ENCODE results near the gene PDK4. TPM values are rescaled to one million over a fixed set of nuclear protein-coding genes. Genes with fewer than 3 reads are reported as not detected.

The PDK4 gene
- total and polyA plus RNA-seq, 2 of the 13 experiments (the other 11 are each of a cell fraction or from before 2014, with no cell fraction given), result 0.04 TPM; not detected in 1

- ChIA-PET CTCF (ENCODE audit: low intra/inter-chr PET ratio, low total read pairs) (no interaction called here), POLR2A (no interaction called here)
- in situ Hi-C loops (cut with HindIII; ENCODE audit: extremely low pct_ligation_motif_present, low pct_unique_long_range_greater_than_20kb), result no loop called here
- Histone ChIP-seq H3K27me3 (ENCODE audit: control insufficient read depth in 1 of 2, insufficient read depth in 2 of 2, low read length in 2 of 2) (peaks cover 0 to 2% of the 10 kb centered on the region in 2 experiments; a peak in 1 of 5 replicates), H3K4me1 (ENCODE audit: insufficient read depth, low read length) (no peaks in the 10 kb centered on the region), H3K36me3 (replicated peaks in 1 of 2; ENCODE audit: control insufficient read depth in 1 of 2, insufficient read depth in 2 of 2, low read length in 2 of 2) (no peaks in the 10 kb centered on the region), H3K79me2 (ENCODE audit: insufficient read depth, low read length) (no peaks in the 10 kb centered on the region), H4K20me1 (ENCODE audit: insufficient read depth, low read length) (no peaks in the 10 kb centered on the region), H3K9ac (ENCODE audit: insufficient read depth, low read depth, low read length) (no peak overlapping the region), H2AFZ (ENCODE audit: low read length) (no peak overlapping the region), H3K27ac (ENCODE audit: extremely low read length, insufficient read depth, low read length) (no peak overlapping the region), H3K4me3 (replicated peaks in 1 of 3; ENCODE audit: insufficient read depth in 1 of 3, low read depth in 2 of 3, low read length in 3 of 3) (no peak overlapping the region), H3K4me2 (ENCODE audit: low read depth, low read length) (no peak overlapping the region), H3K9me3 (ENCODE audit: low read length) (no peaks in the 10 kb centered on the region)
- no TSS peak for BruUV-seq (replicated peaks)
- TF ChIP-seq PAX8 (CRISPR knock-in tag; IDR thresholded peaks at IDR 0.05; ENCODE audit: borderline replicate concordance) (no peak), ZFY (CRISPR knock-in tag; IDR thresholded peaks at IDR 0.05) (no peak), ZNF777 (CRISPR knock-in tag; IDR thresholded peaks at IDR 0.05) (no peak), POLR2G (IDR thresholded peaks at IDR 0.05; ENCODE audit: low read depth, low read length) (no peak), ZKSCAN1 (IDR thresholded peaks at IDR 0.05; ENCODE audit: low read length) (no peak), KLF12 (CRISPR knock-in tag; IDR thresholded peaks at IDR 0.05; ENCODE audit: borderline replicate concordance) (no peak), ZBTB20 (CRISPR knock-in tag; IDR thresholded peaks at IDR 0.05; ENCODE audit: borderline replicate concordance, low read depth) (no peak), ZNF292 (CRISPR knock-in tag; IDR thresholded peaks at IDR 0.05; ENCODE audit: borderline replicate concordance, low read depth) (no peak), RCOR2 (CRISPR knock-in tag; IDR thresholded peaks at IDR 0.05) (no peak), DMAP1 (CRISPR knock-in tag; IDR thresholded peaks at IDR 0.05) (no peak), ZNF329 (CRISPR knock-in tag; IDR thresholded peaks at IDR 0.05; ENCODE audit: low read depth) (no peak)
- TF ChIP-seq, protein P1, sequence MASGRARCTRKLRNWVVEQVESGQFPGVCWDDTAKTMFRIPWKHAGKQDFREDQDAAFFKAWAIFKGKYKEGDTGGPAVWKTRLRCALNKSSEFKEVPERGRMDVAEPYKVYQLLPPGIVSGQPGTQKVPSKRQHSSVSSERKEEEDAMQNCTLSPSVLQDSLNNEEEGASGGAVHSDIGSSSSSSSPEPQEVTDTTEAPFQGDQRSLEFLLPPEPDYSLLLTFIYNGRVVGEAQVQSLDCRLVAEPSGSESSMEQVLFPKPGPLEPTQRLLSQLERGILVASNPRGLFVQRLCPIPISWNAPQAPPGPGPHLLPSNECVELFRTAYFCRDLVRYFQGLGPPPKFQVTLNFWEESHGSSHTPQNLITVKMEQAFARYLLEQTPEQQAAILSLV (CRISPR knock-in tag; IDR thresholded peaks at IDR 0.05; ENCODE audit: borderline replicate concordance), result no peak
- WGBS (ENCODE audit: low lambda C conversion rate), result 0% methylated on average over 2 of the region's 2 CpGs
- DNase-seq (ENCODE audit: low spot score), result no peak
- no peak for ATAC-seq
- intact Hi-C loops (cut with micrococcal nuclease; ENCODE audit: unreplicated experiment), result no loop called here
- FAIRE-seq, result no peak
Observed at GRCh38 chr7:95636140-95636940, 40.0 kb upstream of the PDK4 start.
